Ovary (tissue), 9 donors: ENCODE measurements around the gene REL. TPM values are rescaled to one million over a fixed set of nuclear protein-coding genes. Genes with fewer than 3 reads are reported as not detected.

ENCODE experiments used
- DNase-seq, 5 donors: peaks; one replicate each; pipeline ENCODE4 v3.0.0-alpha.2; 2019 to 2020
- H3K27ac ChIP-seq, 2 donors: fragments of 200-600 bp; one replicate each; pipeline versions ENCODE4 v1.5.1 to v1.8.0; 2019 to 2022
- H3K27me3 ChIP-seq: fragments of 200-600 bp; one replicate; pipeline ENCODE4 v1.8.0; 2022
- H3K36me3 ChIP-seq: fragments of 200-600 bp; sonication (generic); one replicate; pipeline ENCODE4 v1.5.1; 2019
- H3K4me1 ChIP-seq: one replicate; pipeline ENCODE4 v1.8.1; 2013; ENCODE audit warnings: mild to moderate bottlenecking, moderate library complexity; ENCODE audit not compliant: insufficient read depth
- H3K4me3 ChIP-seq: fragments of 200-600 bp; sonication (generic); one replicate; pipeline ENCODE4 v1.5.1; 2017
- H3K9me3 ChIP-seq, 2 donors: fragments of 200-600 bp in 1 of 2; sonication (generic) in 1 of 2; one replicate each; pipeline versions ENCODE4 v1.5.1 to v1.8.1; 2013 to 2019; ENCODE audit warnings: mild to moderate bottlenecking in 1 of 2, moderate library complexity in 1 of 2
- EP300 ChIP-seq: sonication (generic); formaldehyde crosslinking; IDR thresholded peaks from one replicate; pipeline ENCODE4 v1.6.1; 2017; ENCODE audit warnings: antibody characterized with exemption
- POLR2A ChIP-seq: fragments of 450-650 bp; IDR thresholded peaks from one replicate; pipeline ENCODE4 v1.6.1; 2017; ENCODE audit warnings: antibody characterized with exemption, mild to moderate bottlenecking, moderate library complexity
- WGBS, 3 donors: extraction: QIAGEN DNeasy Blood & Tissue Kit in 1 of 3; methylation state at CpG; one replicate each; pipeline versions ENCODE4 v1.1.5 to v1.1.7; 2013 to 2017; 5-methylcytosine and 5-hydroxymethylcytosine counted together
- intact Hi-C, 4 donors: fragments of 100-400 bp; cut with DNase I; formaldehyde crosslinking; loops; one replicate each; pipeline versions ENCODE4 v1.11.0 to v1.15.1; 2022 to 2023
- polyA plus RNA-seq, 2 donors: library from polyadenylated mRNA; stranded (reverse); fragments of 200-250 nt in 1 of 2; fragments of 350-450 nt in 1 of 2; fragmentation: Illumina TruSeq in 1 of 2; extraction: RNeasy Lipid Tissue Mini Kit (QIAGEN cat#74804) in 1 of 2; gene quantifications; one replicate each; pipeline ENCODE4 v1.2.3, GENCODE V29; 2013 to 2014
- total RNA-seq, 7 donors: library from RNA; depleted of rRNA in 2 of 7; stranded (reverse); fragments of >200 nt in 2 of 7; fragmentation: NEBNext Ultra II Directional in 3 of 7; extraction: Animal tissue kit (Norgen Biotek cat#: 25700) in 3 of 7; gene quantifications; one replicate each; pipeline versions ENCODE4 v1.1.0 to v1.2.4, GENCODE V29; 2016 to 2023
- TF ChIP-seq, protein P1 (sequence below), 3 donors: fragments of 450-650 bp in 2 of 3; fragments of 200-600 bp in 1 of 3; IDR thresholded peaks; one replicate each; pipeline versions ENCODE4 v1.5.1 to v1.8.0; 2016 to 2022; ENCODE audit warnings: antibody characterized with exemption in 3 of 3, mild to moderate bottlenecking in 1 of 3
- donor health status: DM: no; HTN: no; CAD: no; lungs with moderate emphysema.
- donor health status: DM: no; HTN: no; CAD: no.
- donor health status: Bipolar disorder and iron deficiency.
- donor health status: DM: yes; HTN: yes; CAD: no.
- donor health status: DM: no; HTN: no; CAD: no.
- donor health status: DM: yes; HTN: yes; CAD: no.

The REL gene
- total and polyA plus RNA-seq, 9 donors = 3.8 to 45.1 (median 18.6) TPM

GRCh38 chr2:60954139-60954538, 72.8 kb downstream of the REL start:
- Histone ChIP-seq H3K9me3 (no peaks in the 10 kb centered on the region), H3K4me1 (no peaks in the 10 kb centered on the region), H3K27ac (no peak overlapping the region), H3K27me3 (no peaks in the 10 kb centered on the region), H3K36me3 (no peaks in the 10 kb centered on the region), H3K4me3 (no peak overlapping the region)
- TF ChIP-seq EP300 (no peak), POLR2A (no peak)
- TF ChIP-seq, protein P1, sequence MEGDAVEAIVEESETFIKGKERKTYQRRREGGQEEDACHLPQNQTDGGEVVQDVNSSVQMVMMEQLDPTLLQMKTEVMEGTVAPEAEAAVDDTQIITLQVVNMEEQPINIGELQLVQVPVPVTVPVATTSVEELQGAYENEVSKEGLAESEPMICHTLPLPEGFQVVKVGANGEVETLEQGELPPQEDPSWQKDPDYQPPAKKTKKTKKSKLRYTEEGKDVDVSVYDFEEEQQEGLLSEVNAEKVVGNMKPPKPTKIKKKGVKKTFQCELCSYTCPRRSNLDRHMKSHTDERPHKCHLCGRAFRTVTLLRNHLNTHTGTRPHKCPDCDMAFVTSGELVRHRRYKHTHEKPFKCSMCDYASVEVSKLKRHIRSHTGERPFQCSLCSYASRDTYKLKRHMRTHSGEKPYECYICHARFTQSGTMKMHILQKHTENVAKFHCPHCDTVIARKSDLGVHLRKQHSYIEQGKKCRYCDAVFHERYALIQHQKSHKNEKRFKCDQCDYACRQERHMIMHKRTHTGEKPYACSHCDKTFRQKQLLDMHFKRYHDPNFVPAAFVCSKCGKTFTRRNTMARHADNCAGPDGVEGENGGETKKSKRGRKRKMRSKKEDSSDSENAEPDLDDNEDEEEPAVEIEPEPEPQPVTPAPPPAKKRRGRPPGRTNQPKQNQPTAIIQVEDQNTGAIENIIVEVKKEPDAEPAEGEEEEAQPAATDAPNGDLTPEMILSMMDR (IDR thresholded peaks at IDR 0.05) = no peak
- WGBS, 3 donors = 65 to 78% (median 77%) methylated on average over 2 of the region's 2 CpGs
- no peak for DNase-seq
- intact Hi-C loops = no loop called here

DNA sequence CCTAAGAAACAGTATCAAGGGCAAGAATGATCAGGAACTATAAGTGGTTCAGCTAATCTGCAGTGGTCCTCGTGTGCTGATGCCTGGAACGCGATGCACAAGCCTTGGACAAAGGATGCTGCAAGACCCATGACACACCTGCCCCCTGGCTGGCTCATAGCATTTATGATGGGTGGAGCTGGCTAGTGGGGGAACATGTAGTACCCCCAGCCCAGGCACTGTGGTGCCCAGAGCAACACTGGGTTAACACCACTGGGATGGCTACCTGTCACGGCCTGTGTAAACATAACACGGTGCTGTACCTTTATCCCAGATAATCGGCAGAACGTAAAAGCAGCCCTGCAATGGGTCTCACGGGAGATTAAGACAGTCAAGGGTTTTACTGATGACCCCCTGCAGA, 75.8 kb downstream of the REL start:
- Histone ChIP-seq H3K9me3 (no peaks in the 10 kb centered on the region), H3K4me1 (no peaks in the 10 kb centered on the region), H3K27me3 (no peaks in the 10 kb centered on the region), H3K27ac (no peak overlapping the region), H3K36me3 (no peaks in the 10 kb centered on the region), H3K4me3 (no peak overlapping the region)
- WGBS, 3 donors = 89 to 96% (median 89%) methylated on average over 8 of the region's 8 CpGs
- intact Hi-C loops = no loop called here
- TF ChIP-seq POLR2A = no peak
- TF ChIP-seq EP300 = no peak
- TF ChIP-seq, protein P1 (IDR thresholded peaks at IDR 0.05) = no peak
- DNase-seq = no peak

DNA sequence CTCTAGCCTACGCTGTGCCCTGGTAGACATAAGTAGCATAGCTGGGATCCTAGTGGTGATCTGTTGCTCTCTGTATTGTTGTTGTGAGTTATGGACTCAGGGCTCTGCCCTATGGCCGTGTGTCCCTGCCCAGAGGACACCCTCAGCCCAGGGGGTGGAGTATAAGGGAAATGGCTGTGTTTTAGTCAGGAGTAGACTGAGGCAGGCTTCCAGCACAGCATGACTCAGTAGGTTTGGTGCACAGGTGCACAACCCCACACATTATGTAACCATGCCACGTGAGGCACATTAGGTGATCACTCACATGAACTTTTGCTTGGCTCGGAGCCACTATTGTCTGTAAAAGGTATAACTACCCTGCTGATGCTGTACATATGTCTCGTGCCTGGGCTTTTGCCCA, 76.3 kb downstream of the REL start:
- intact Hi-C loops = no loop called here
- 86 to 90% (median 89%) methylated on average over 5 of the region's 5 CpGs for WGBS, 3 donors
- TF ChIP-seq EP300 = no peak
- TF ChIP-seq, protein P1 (IDR thresholded peaks at IDR 0.05) = no peak
- no peak for TF ChIP-seq POLR2A

DNA sequence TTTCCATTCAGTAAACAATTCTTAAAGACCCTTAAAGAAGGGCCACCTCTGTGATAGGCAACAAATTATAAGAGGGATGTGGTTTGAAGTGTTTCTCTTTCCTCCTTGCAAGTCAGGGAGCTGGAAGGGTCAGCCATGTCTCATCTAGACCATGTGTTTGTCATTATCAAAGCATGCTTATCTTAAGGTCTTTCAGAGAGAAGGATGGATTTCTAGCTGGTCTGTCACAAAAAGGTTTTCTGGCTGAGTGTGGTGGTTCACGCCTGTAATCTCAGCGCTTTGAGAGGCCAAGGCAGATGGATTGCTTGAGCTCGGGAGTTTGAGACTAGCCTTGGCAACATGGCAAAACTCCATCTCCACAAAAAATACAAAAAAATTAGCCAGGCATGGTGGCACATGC, 77.0 kb downstream of the REL start:
- Histone ChIP-seq H3K4me1 (no peaks in the 10 kb centered on the region), H3K9me3 (no peaks in the 10 kb centered on the region), H3K27me3 (no peaks in the 10 kb centered on the region), H3K36me3 (no peaks in the 10 kb centered on the region), H3K4me3 (no peak overlapping the region), H3K27ac (no peak overlapping the region)
- intact Hi-C loops = no loop called here
- no peak for DNase-seq
- 81 to 84% (median 82%) methylated on average over 3 of the region's 3 CpGs for WGBS, 3 donors
- TF ChIP-seq, protein P1 (IDR thresholded peaks at IDR 0.05) = no peak
- TF ChIP-seq POLR2A (no peak), EP300 (no peak)

More for the DNA sequence above, 76.3 kb downstream of the REL start:
- H3K4me1 ChIP-seq = no peaks in the 10 kb centered on the region
- no peaks in the 10 kb centered on the region for H3K36me3 ChIP-seq
- H3K9me3 ChIP-seq = no peaks in the 10 kb centered on the region
- no peak overlapping the region for H3K27ac ChIP-seq
- no peak for DNase-seq
- no peaks in the 10 kb centered on the region for H3K27me3 ChIP-seq
- H3K4me3 ChIP-seq = no peak overlapping the region
